ENCODE data around the gene FLNC.

FLNC gene

DNA sequence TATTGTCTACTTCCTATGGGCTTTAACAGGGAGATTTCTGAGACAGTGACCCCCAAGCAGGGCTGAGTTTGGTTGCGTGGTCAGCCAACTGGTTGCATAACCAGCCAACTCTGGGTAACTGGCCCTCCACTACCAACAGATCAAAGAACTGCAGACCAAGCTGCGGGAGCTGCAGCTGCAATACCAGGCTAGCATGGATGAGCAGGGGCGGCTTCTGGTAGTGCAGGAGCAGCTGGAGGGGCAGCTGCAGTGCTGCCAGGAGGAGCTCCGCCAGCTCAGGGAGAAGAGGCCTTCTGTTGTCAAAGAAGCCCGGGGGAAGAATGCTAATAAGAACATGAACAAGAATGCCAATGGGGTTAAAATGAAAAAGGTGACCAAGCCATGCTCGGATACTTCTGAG lies 15.7 kb upstream of the FLNC start:
- no peak for TF ChIP-seq CTCF (conservative IDR thresholded peaks at IDR 0.05)
- no peak overlapping the region for H3K27ac ChIP-seq

DNA sequence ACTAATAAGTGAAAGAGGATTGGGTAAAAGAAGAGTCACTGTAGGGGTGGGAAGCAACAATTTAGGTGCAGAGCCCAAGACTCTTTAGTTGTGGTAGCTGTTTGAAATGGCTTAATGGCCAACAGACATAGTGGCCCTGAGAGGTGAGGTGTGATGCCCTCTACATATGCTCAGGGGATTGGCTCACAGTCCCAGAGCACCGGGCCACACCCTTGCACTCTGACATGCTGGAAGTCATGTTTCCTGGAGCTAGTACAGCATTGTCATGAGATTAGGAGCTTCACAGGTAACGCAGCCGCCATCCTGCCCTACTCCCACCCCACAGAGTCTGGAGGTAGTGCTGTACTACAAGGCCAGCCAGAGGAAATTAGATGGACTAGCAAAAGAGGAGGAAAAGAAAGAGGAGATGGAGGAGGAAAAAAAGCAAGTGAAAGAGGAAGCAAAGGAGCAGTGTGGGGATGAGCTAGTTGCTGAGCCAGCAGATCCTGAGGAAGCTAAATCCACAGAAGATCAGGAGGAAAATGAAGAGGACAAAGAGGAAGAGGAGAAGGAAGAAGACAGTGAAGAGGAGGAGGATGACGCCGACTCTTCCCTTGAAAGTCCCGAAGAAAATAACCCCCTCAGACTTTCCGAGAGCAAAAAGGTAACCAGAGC lies 14.8 kb upstream of the FLNC start:
- no peak overlapping the region for H3K27ac ChIP-seq
- no peak for TF ChIP-seq CTCF (conservative IDR thresholded peaks at IDR 0.05)

GRCh38 chr7:128818694-128819093 lies 11.5 kb upstream of the FLNC start:
- H3K27ac ChIP-seq, result no peak overlapping the region
- TF ChIP-seq CTCF (conservative IDR thresholded peaks at IDR 0.05), result no peak

DNA sequence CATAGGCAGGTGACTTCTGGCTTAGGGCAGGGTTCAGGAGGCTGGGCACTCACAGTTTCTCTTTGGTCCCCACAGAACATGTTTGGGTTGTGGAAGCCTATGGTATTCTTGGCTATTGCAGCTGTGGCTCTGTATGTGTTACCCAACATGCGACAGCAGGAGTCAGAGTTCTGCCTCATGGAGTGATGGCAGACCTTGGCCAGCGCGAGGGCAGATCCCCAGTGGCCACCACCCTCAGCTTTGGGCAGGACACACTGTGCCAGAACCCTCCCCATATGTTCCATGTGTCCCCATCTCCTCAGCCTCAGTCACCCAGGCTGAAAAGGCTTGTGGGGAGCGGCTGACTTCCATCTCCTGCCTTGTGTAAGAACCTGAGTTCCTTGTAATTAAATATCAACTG lies 8.5 kb upstream of the FLNC start:
- TF ChIP-seq CTCF (conservative IDR thresholded peaks at IDR 0.05), result no peak
- H3K27ac ChIP-seq, result no peak overlapping the region

- H3K27ac ChIP-seq, result no peak overlapping the region
- no peak for TF ChIP-seq CTCF (conservative IDR thresholded peaks at IDR 0.05)
Measured at GRCh38 chr7:128826512-128826911, 3.7 kb upstream of the FLNC start.

GRCh38 chr7:128826916-128827247 lies 3.3 kb upstream of the FLNC start:
- no peak overlapping the region for H3K27ac ChIP-seq
- no peak for TF ChIP-seq CTCF (conservative IDR thresholded peaks at IDR 0.05)

DNA sequence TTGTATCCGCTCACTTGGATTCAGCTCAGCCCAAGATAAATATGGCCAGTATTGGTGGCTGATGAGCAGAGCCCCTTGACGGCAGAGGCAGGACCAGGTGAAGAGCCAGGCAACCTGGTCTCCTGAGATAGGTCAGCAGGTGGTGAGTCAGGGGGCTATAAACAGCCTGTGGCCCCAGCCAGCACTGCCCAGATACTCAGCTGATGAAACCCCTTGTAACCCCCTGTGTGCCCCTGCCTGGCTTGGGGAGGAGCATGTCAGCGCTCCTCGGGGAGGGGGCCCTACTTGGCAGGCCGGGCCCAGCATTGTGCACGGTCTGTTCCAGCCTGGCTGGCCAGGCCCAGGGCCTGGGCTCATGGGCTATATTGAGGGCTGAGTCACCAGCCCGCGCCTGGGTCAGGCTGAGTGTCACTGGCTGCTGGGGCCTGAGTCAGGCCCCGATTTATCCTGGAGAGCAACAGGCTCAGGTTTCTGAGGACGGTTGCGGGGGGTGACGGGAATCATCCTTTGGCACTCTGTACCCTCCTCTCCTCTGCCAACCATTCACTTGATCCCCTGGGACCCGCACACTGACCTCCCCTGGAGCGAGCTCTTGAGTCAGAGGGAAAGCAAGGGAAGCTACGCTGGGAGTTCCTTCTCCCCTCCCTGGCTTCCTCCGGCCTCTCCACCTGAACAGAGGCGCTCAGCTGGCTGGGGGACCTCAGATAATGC lies 2.8 kb upstream of the FLNC start:
- H3K27ac ChIP-seq, result no peak overlapping the region
- TF ChIP-seq CTCF (conservative IDR thresholded peaks at IDR 0.05), result no peak

All from VCaP (cell line).